HK-2 (cell line): ENCODE results near the gene DOCK9.

Source experiments
- DNase-seq: peaks from one replicate; pipeline ENCODE4 v3.0.0-alpha.2; 2018; ENCODE audit not compliant: unreplicated experiment

The DOCK9 gene

DNA sequence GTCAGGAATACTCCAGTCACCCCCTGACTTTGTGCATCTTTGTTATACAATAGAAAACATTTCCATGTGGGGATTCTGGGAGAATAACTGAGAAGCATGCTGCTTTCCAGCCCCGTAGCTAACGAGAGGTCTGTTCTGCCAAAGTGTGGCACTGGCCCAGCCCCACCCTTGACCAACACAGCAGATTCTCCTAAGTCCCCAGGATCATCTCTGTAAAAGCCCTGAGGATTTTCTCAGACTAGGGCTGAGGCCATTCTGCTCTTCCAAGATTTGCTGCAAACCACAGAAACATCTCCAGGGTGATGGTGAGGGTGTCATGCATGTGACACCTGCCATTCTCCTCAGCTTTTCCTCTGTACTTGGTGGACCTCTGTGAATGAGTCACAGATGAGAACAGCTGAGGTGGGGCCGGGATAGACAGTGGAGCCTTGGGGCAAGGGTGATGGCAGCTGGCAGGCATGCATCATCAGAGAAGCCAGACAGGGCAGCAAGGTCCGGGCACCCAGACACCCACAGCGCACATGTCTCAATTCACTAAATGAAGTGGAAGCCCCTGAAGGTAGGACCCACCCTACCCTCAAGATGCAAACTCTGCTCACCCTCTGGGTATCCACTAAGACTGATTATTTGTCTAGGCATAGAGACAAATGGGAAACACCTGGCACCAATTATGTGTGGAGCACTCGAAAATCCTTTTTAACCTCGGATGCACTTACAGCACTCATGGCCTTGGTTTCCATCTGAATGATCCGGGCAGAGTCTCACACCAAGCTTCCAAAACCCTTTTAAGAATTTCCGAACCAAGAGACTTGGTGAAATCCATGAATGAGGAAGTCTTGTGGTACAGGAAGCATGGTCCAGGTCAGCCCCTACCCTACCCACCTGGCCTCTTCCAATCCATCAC, 20.1 kb upstream of the DOCK9 start:
- peak; percentile 19 for DNase-seq

DNA sequence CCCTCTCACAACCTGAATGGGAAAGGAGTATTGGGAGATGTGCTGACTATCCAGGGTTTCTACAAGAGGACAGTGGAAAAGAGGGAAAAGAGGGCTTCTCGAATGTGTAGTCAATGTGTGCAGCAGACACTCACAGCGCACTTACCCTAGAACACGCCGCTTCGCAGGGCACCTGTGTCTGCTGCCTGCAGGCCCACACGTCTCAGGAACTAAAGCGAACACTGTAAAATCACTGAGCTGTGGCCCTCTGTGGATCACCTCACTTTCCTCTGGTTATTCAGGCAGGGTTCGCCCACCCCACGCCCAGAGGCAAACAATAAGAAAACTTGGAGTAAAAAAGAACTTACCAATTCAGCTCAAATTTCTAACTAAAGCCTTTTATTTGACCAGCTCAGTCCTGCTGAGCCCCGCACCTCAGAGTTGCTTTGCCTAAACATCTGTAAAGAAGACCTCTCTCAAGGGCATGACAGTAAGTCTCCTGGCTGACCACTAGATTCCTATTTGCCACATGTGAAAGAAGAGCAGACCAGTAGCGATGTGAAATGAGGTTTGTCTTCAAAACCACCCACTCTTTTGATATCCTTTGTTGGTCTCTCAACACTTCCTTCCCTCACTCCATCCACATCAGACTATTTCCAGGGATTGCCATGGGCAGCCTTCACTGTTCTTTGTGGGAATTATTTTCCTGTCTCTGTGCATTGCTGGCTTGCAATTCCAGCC, 19.3 kb upstream of the DOCK9 start:
- DNase-seq = no peak

- no peak for DNase-seq
Measured at GRCh38 chr13:98996046-98996445, 18.2 kb upstream of the DOCK9 start.

GRCh38 chr13:98994896-98995295, 17.0 kb upstream of the DOCK9 start:
- DNase-seq = no peak

GRCh38 chr13:98994080-98994479, 16.2 kb upstream of the DOCK9 start:
- no peak for DNase-seq

DNA sequence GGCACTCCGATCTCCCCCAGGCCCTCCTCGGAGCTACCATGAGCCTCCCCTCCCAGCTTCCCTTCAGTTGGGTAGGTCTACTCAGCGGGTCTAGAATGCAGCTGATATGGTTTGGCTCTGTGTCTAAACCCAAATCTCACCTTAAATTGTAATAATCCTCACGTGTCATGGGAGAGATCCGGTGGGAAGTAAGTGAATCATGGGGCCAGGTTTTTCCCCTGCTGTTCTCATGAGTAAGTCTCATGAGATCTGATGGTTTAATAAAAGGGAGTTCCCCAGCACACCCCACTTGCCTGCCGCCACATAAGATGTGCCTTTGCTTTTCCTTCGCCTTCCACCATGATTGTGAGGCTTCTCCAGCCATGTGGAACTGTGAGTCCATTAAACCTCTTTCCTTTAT, 14.5 kb upstream of the DOCK9 start:
- peak; percentile 16 for DNase-seq

- DNase-seq = no peak
Measured at GRCh38 chr13:98990701-98991100, 12.8 kb upstream of the DOCK9 start.

- no peak for DNase-seq
Measured at GRCh38 chr13:98989469-98990235, 11.8 kb upstream of the DOCK9 start.

DNA sequence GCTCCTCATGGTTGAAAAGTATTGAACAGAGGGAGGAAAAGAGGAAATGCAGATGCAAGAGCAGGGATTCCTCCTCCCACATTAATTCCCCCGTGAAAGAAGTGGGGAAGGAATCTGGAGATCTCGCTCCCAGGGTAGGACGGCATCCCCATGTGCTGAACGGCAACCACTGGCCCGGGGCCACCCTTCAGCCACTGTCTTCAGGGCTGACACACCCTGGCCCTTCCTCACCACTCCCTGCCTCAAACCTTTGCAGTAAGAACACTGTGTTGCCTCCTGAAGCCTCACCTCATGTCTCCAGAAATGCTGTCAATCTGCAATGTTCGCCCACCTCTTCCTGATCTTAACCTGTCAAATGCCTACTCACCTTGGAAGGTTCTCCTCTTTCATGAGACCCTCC, 10.9 kb upstream of the DOCK9 start:
- no peak for DNase-seq

GRCh38 chr13:98988277-98988676, 10.4 kb upstream of the DOCK9 start:
- DNase-seq = no peak

GRCh38 chr13:98987275-98987674, 9.4 kb upstream of the DOCK9 start:
- DNase-seq = no peak

DNA sequence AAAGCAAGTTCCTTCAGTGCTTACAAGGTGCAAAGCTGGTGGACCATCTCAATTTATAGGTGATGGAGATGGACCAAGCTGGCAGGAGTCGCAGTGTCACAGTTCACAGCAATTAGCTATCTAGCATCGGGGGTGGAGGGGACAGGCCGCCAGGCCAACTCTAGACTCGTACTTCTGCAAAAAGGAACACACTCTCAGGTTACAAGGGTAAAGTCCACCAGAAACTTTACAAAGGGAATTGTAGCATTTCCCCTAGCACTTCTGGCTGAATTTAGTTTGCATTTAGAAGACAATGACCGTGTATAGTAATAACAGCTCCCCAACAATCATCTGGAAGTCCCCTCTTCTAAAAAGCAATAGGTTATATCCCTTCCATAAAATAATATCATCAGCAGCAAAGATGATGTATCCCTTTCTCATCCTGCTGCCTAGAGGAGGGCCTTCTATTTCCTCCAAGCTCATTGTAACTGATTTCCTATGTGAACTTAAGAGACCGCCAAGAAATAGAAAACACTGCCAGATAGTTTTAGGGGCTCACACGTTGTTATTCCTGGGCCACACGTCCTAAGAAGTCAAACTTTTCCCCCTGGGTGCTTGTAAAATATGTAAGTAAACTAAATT, 8.5 kb upstream of the DOCK9 start:
- no peak for DNase-seq

- no peak for DNase-seq
Measured at GRCh38 chr13:98985591-98985990, 7.7 kb upstream of the DOCK9 start.

DNA sequence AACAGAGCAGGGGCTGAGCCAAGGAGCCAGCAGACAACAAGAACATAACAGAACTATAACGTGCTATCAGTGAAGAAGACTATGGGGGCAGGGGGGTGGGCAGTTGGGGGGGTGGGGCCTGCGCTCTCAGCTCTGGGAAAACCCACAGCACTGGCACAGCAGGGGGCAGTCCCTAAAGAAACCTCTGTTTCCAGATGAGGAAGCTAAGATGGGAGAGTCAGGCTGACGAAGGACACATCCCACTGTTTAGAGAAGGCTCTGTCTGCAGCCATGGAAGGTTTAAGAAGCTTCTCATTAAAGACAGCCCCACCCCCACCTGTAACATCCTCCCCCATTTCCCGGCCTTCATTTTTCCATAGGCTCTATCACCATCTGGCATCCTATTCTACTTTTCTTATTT, 7.1 kb upstream of the DOCK9 start:
- no peak for DNase-seq

DNA sequence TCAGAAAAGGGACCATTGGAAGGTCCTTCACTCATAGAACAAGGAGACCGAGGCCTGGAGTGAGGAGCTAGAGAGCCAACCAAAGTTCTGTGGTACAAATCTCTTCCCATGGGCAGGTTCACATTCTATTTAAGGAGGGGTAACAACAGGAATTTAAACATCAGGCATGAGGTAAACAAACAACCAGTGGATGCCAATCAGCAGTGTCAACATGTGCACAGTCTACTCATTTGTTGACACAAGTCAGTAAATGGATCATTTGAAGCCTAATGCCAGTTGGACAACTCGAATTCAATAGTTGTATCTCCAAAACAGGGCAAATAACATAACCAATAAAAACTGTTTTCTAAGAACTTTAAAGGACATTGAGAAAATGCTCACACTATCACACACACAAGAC, 6.3 kb upstream of the DOCK9 start:
- no peak for DNase-seq

DNA sequence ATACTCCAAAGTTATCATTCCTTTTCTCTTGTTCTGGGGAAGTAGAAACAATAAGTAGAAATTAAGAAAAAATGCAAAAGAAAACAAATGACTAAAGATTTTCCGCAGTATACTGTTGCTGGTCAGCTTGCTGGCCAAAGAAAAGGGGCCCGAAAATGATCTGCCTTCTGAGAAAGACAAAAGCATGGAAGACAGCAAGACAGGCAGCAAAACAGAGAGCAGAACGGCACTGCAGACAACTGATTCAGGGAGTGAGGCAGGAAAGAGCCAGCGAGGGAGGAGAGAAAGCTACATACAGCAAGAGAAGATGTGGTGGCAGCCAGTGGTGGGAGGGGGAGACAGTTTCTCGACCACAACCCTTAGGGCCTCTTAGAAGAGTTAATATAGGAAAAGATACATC, 5.3 kb upstream of the DOCK9 start:
- DNase-seq = no peak

GRCh38 chr13:98981369-98982080, 3.7 kb upstream of the DOCK9 start:
- peak; percentile 16 for DNase-seq

DNA sequence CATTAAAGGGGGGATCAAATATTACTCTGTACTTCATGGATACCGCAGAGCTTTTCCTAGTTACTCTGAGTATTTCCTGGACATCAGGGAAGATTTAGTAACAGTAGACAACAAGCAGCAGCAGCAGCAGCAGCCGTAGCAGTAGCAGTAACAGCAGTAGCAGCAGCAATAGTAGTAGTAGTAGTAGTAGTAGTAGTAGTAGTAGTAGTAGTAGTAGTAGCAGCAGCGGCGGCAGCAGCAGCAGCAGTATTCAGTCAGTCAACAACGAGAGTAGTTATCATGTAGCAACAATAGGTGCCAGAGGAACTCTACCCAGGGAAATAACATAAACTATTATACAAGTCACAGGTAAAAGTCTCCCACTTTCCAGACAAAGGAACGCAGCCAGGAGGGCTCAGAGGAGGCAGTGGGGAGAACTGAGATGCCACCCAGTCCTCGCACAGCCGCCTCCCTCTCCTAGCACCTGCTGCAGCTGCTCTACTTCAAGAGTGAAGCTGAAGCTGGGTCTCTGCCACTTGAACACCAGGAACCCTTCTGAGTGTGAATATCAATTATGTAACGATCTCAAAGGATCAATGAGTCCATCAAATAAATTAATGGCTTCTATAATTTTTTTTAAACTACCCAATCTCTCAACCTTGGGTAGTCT, 1.3 kb upstream of the DOCK9 start:
- no peak for DNase-seq

DNA sequence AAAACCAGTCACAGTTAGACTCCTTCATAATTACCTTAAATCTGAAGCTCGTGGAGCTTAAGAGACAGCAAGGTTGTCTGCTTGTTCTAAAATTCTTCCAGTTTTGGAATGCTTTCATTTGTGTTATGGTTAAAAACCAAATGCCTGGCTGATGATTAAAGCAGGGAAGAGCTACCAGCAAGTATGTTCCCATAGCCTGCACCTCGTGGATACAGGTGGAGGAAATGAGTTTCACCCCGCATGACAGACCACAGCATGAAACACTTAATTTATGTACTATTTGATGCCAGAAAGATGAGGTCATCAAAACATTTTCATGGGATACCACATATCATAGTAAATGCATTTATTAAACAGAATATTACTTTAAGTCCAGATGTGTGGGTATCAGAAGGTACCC, 416 bp upstream of the DOCK9 start:
- DNase-seq = peak; percentile 23

DNA sequence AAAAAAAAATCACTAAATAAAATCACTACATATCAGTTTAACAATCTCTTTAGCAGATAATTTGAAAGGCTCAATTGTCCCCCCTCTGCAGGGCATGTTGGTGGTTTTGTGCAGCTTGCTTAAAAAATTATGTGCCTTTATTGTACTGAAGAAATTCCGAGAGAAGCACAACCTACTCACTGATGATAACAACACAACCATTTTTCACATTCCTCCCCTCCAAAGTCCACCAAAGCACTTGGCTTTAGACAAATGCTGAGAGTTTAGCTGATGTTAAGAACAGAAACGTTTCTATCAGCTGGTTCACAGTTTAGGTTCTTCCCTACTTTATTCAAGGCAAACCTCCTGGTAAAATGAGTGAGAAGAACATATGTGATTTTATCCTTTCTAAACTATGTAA, 923 bp downstream of the DOCK9 start:
- no peak for DNase-seq

- DNase-seq = no peak
Measured at GRCh38 chr13:98976338-98976737, 1.5 kb downstream of the DOCK9 start.
